ENCODE measurements around the gene TRPM2. TPM values are rescaled to one million over a fixed set of nuclear protein-coding genes. Genes with fewer than 3 reads are reported as not detected.

TRPM2 gene
- total and polyA plus RNA-seq, 12 donors = 1.5 to 28.3 (median 11.3) TPM

- Histone ChIP-seq H3K27me3 (peaks cover 3% of the 10 kb centered on the region), H3K27ac (no peak overlapping the region), H3K4me1 (replicated peaks in 1 of 2) (no peaks in the 10 kb centered on the region), H3K4me3 (no peak overlapping the region), H3K9me3 (replicated peaks in 1 of 3) (no peaks in the 10 kb centered on the region), H3K36me3 (replicated peaks in 1 of 2) (no peaks in the 10 kb centered on the region)
- DNase-seq = no peak
- intact Hi-C loops (cut with DNase I) = no loop called here
- no peak for TF ChIP-seq CTCF (IDR thresholded peaks at IDR 0.05)
- no peak for TF ChIP-seq POLR2A (IDR thresholded peaks at IDR 0.05)
- WGBS, 4 donors = 66 to 79% (median 77%) methylated on average over 9 to 19 of the region's 19 CpGs
These were observed 89.1 kb downstream of the TRPM2 start for GRCh38 chr21:44442266-44443125.

- no peak overlapping the region for H3K4me3 ChIP-seq
- intact Hi-C loops (cut with DNase I) = no loop called here
- 73 to 80% (median 75%) methylated on average over 7 to 17 of the region's 17 CpGs for WGBS, 4 donors
- no peak for DNase-seq
- no peaks in the 10 kb centered on the region for H3K9me3 ChIP-seq (replicated peaks in 1 of 3)
- no peaks in the 10 kb centered on the region for H3K4me1 ChIP-seq (replicated peaks in 1 of 2)
- H3K27ac ChIP-seq = no peak overlapping the region
- TF ChIP-seq CTCF (IDR thresholded peaks at IDR 0.05) (no peak), POLR2A (IDR thresholded peaks at IDR 0.05) (no peak)
- H3K36me3 ChIP-seq (replicated peaks in 1 of 2) = no peaks in the 10 kb centered on the region
- peaks cover 3% of the 10 kb centered on the region for H3K27me3 ChIP-seq
These were observed 90.0 kb downstream of the TRPM2 start for GRCh38 chr21:44443291-44443890.

GRCh38 chr21:44443891-44444285, 90.5 kb downstream of the TRPM2 start:
- intact Hi-C loops (cut with DNase I) = no loop called here
- Histone ChIP-seq H3K4me3 (no peak overlapping the region), H3K4me1 (replicated peaks in 1 of 2) (no peaks in the 10 kb centered on the region), H3K27me3 (peaks cover 3% of the 10 kb centered on the region), H3K27ac (no peak overlapping the region), H3K9me3 (replicated peaks in 1 of 3) (no peaks in the 10 kb centered on the region), H3K36me3 (replicated peaks in 1 of 2) (no peaks in the 10 kb centered on the region)
- 66 to 96% (median 82%) methylated on average over 4 to 12 of the region's 12 CpGs for WGBS, 4 donors
- DNase-seq = no peak
- no peak for TF ChIP-seq CTCF (IDR thresholded peaks at IDR 0.05)
- TF ChIP-seq POLR2A (IDR thresholded peaks at IDR 0.05) = no peak

GRCh38 chr21:44444286-44444931, 91.0 kb downstream of the TRPM2 start:
- 75 to 82% (median 76%) methylated on average over 14 to 21 of the region's 21 CpGs for WGBS, 4 donors
- intact Hi-C loops (cut with DNase I) = no loop called here
- no peaks in the 10 kb centered on the region for H3K9me3 ChIP-seq (replicated peaks in 1 of 3)
- no peaks in the 10 kb centered on the region for H3K4me1 ChIP-seq (replicated peaks in 1 of 2)
- H3K4me3 ChIP-seq = no peak overlapping the region
- no peak overlapping the region for H3K27ac ChIP-seq
- peaks cover 3% of the 10 kb centered on the region for H3K27me3 ChIP-seq
- no peaks in the 10 kb centered on the region for H3K36me3 ChIP-seq (replicated peaks in 1 of 2)
- DNase-seq = no peak
- no peak for TF ChIP-seq CTCF (IDR thresholded peaks at IDR 0.05)
- no peak for TF ChIP-seq POLR2A (IDR thresholded peaks at IDR 0.05)
